Choroid plexus epithelial cell (primary cell): ENCODE data around the gene AXL.

Experiments used
- DNase-seq: peaks from one replicate; pipeline ENCODE4 v3.0.0-alpha.2; 2010; ENCODE audit warnings: low read depth
- H3K4me3 ChIP-seq: 2 replicates; pipeline ENCODE4 v1.5.1; 2011; ENCODE audit warnings: low read depth, mild to moderate bottlenecking, control low read depth, low read length, moderate library complexity
- TF ChIP-seq, protein P1 (sequence below): conservative IDR thresholded peaks from 2 replicates; pipeline ENCODE4 v1.5.1; 2011; ENCODE audit warnings: low read depth, mild to moderate bottlenecking, control low read depth, inconsistent platforms, low read length, moderate library complexity

Gene AXL

GRCh38 chr19:41187884-41188279 lies 31.1 kb upstream of the AXL start:
- H3K4me3 ChIP-seq: no peak overlapping the region
- TF ChIP-seq, protein P1, sequence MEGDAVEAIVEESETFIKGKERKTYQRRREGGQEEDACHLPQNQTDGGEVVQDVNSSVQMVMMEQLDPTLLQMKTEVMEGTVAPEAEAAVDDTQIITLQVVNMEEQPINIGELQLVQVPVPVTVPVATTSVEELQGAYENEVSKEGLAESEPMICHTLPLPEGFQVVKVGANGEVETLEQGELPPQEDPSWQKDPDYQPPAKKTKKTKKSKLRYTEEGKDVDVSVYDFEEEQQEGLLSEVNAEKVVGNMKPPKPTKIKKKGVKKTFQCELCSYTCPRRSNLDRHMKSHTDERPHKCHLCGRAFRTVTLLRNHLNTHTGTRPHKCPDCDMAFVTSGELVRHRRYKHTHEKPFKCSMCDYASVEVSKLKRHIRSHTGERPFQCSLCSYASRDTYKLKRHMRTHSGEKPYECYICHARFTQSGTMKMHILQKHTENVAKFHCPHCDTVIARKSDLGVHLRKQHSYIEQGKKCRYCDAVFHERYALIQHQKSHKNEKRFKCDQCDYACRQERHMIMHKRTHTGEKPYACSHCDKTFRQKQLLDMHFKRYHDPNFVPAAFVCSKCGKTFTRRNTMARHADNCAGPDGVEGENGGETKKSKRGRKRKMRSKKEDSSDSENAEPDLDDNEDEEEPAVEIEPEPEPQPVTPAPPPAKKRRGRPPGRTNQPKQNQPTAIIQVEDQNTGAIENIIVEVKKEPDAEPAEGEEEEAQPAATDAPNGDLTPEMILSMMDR: no peak
- no peak for DNase-seq

DNA sequence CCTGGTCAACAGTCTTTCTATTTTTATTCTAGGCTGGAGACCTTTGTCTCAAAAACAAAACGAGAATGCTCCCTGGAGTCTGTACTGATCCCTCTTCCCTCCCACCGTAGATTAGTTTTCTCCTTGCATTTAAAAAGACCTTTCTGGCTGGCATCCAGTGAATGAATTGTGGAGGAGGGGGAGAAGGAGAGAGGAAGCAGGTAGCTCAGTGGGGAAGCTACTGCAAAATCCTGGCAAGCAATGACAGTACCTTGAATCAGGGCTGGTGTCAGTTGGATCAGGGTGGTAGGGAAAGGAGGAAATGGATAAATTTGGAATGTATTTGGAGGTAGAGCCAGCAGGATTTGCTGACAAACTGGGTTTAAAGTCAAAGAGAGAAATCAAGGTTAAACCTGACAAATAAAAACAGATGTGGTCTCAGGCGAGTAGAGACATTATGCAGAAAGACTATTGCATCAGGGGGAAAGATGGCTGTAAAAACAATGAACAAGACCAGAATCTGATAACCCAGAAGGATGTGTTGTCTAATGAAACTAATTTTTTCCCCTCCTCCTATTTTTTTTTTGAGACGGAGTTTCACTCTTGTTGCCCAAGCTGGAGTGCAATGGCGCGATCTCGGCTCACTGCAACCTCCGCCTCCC lies 29.5 kb upstream of the AXL start:
- H3K4me3 ChIP-seq: no peak overlapping the region
- no peak for DNase-seq
- TF ChIP-seq, protein P1: no peak

- H3K4me3 ChIP-seq: peak within 1 kb of the TSS; percentile 46
- DNase-seq: no peak
Measured at GRCh38 chr19:41192574-41193429, 26.2 kb upstream of the AXL start, which contains the start of gene CYP2S1. TSS of gene CYP2S1 (plus strand) at chr19:41193219. CDS start at chr19:41193265, 46 bp downstream.

GRCh38 chr19:41193430-41194156 lies 25.4 kb upstream of the AXL start:
- no peak for DNase-seq
- H3K4me3 ChIP-seq: peak overlapping the region; percentile 46
- TF ChIP-seq, protein P1: no peak

More at GRCh38 chr19:41192574-41193429, 26.2 kb upstream of the AXL start, which contains the start of gene CYP2S1:
- TF ChIP-seq, protein P1: no peak

DNA sequence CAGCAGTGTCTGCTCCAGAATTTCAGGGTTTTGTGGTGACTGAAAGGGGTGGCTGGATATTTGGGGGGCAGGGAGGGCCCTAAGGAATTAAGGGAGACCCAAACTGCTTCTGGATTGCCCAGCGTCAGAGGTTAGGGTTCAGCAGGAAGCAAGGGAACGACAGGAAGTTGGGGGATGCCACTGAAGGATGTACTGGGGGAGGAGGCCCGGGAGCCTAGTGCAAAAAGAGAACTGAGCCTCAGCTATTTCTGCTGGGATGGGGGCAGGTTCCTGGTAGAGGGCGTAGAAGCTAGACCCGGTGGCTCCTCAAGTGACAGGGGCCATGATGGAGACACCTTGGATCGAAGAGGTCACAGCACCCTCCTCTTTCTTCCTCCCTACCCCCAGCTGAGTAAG lies 24.9 kb upstream of the AXL start:
- no peak for DNase-seq
- TF ChIP-seq, protein P1: no peak
- no peak overlapping the region for H3K4me3 ChIP-seq

DNA sequence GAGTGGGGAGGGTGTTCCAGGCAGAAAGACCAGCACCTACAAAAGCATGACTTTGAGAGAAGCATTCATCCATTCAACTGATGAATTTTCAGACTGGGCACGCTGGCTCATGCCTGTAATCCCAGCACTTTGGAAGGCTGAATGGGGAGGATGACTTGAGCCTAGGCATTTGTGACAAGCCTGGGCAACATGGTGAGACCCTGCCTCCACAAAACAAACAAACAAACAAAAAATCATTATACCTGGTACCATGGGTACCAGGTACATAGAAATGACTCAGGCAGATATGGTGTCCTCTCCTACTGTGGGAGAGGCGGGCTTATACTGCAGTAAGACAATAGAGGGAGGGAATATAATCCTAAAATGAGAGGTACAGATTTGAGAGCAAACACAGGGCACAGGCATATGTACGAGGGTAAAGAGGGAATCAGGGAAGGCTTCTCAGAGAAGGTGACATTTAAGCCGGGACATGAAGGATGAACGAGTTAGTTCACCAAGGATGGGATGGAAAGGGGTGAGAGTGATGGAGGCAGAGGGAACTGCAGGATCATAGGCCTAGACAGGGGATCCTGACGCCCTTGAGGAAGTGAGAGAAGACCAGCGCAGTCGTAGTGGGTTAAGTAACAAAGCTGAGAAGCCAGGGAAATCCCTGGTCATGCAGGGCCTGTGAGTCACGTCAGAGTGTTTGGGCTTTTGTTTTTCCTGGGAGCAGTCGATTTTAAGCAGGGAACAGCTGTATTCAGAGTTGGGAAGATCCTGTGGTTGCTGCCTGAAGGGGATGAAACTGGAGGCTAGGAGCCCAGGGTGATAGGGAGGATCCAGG lies 23.1 kb upstream of the AXL start:
- DNase-seq: peak; percentile 44
- TF ChIP-seq, protein P1: no peak
- no peak overlapping the region for H3K4me3 ChIP-seq
